HL-60 (cell line): ENCODE data around the gene ATPAF2.

ENCODE experiments used
- DNase-seq, 2 experiments: peaks; one replicate each; pipeline ENCODE4 v3.0.0-alpha.2; 2010 to 2020; ENCODE audit warnings: low read depth in 1 of 2, low spot score in 1 of 2
- H3K27ac ChIP-seq: fragments of 250-450 bp; sonication (Bioruptor Pico); replicated peaks from 2 replicates; pipeline ENCODE4 v1.5.1; 2020; ENCODE audit warnings: mild to moderate bottlenecking, moderate library complexity
- H3K27me3 ChIP-seq: fragments of 250-450 bp; sonication (Bioruptor Pico); 2 replicates; pipeline ENCODE4 v1.5.1; 2021; ENCODE audit warnings: mild to moderate bottlenecking, moderate library complexity; ENCODE audit not compliant: insufficient read depth, poor library complexity, severe bottlenecking
- H3K4me3 ChIP-seq: replicated peaks from 2 replicates; pipeline ENCODE4 v1.5.1; 2011; ENCODE audit warnings: mild to moderate bottlenecking, control low read depth, low read length; ENCODE audit not compliant: insufficient read depth
- CTCF ChIP-seq: IDR thresholded peaks from one replicate; pipeline ENCODE4 v1.5.1; 2011; ENCODE audit warnings: low read length, control low read depth, inconsistent platforms; ENCODE audit not compliant: insufficient read depth
- GABPA ChIP-seq: IDR thresholded peaks from 2 replicates; pipeline ENCODE4 v1.6.1; 2012; ENCODE audit warnings: low read depth
- POLR2AphosphoS5 ChIP-seq: IDR thresholded peaks from 2 replicates; pipeline ENCODE4 v1.6.1; 2012; ENCODE audit warnings: low read depth
- SPI1 ChIP-seq: IDR thresholded peaks from 2 replicates; pipeline ENCODE4 v1.6.1; 2012; ENCODE audit warnings: low read depth, mild to moderate bottlenecking, borderline replicate concordance
- TF ChIP-seq, protein P1 (sequence below): IDR thresholded peaks from 2 replicates; pipeline ENCODE4 v1.6.1; 2012; ENCODE audit warnings: low read depth; ENCODE audit not compliant: insufficient replicate concordance

Gene ATPAF2

DNA sequence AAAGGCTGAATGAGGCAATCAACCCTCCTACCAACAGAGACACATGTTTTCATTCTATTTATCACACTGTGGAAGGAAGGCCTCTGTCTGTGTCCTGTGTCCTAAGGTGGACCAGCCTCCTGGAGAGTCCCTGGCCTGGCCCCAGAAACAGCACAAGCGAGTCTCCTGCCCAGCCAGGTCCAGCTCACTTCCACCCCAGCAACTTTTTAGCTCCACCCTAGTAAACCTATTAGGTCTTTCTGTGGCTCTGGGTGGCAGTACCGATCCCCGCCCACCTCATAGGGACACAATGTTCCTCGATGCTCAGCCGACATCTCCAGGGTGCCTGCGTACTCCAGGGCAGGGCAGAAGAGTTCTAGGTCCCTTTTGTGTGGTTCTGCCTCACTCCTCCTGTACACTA lies 55.6 kb downstream of the ATPAF2 start:
- H3K27me3 ChIP-seq, result no peaks in the 10 kb centered on the region
- TF ChIP-seq SPI1 (no peak), CTCF (no peak)
- TF ChIP-seq, protein P1, sequence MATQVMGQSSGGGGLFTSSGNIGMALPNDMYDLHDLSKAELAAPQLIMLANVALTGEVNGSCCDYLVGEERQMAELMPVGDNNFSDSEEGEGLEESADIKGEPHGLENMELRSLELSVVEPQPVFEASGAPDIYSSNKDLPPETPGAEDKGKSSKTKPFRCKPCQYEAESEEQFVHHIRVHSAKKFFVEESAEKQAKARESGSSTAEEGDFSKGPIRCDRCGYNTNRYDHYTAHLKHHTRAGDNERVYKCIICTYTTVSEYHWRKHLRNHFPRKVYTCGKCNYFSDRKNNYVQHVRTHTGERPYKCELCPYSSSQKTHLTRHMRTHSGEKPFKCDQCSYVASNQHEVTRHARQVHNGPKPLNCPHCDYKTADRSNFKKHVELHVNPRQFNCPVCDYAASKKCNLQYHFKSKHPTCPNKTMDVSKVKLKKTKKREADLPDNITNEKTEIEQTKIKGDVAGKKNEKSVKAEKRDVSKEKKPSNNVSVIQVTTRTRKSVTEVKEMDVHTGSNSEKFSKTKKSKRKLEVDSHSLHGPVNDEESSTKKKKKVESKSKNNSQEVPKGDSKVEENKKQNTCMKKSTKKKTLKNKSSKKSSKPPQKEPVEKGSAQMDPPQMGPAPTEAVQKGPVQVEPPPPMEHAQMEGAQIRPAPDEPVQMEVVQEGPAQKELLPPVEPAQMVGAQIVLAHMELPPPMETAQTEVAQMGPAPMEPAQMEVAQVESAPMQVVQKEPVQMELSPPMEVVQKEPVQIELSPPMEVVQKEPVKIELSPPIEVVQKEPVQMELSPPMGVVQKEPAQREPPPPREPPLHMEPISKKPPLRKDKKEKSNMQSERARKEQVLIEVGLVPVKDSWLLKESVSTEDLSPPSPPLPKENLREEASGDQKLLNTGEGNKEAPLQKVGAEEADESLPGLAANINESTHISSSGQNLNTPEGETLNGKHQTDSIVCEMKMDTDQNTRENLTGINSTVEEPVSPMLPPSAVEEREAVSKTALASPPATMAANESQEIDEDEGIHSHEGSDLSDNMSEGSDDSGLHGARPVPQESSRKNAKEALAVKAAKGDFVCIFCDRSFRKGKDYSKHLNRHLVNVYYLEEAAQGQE, result no peak
- H3K27ac ChIP-seq, result no peak overlapping the region
- DNase-seq, result no peak
- no peak overlapping the region for H3K4me3 ChIP-seq

DNA sequence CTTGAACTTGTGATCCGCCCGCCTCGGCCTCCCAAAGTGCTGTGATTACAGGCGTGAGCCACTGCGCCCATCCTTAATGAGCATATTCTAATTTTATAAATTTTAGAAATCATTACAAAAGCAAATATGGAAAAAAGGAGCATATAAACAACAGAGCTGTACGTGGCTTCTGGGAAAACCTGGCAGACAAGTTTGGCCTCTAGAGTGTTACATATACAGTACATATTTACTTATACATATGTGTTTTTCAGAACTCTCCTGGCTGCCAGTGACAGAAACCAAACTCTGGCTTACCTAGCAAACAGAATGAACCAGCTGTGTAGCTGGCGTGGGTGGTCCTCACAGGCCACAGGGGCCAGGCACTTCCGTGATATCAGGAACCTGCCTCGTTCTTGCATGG lies 56.2 kb downstream of the ATPAF2 start:
- TF ChIP-seq POLR2AphosphoS5 (no peak), CTCF (no peak), GABPA (no peak), SPI1 (no peak)
- TF ChIP-seq, protein P1, result no peak
- Histone ChIP-seq H3K27me3 (no peaks in the 10 kb centered on the region), H3K27ac (no peak overlapping the region), H3K4me3 (no peak overlapping the region)
- DNase-seq, result no peak

GRCh38 chr17:17981330-17981729 lies 57.6 kb downstream of the ATPAF2 start:
- TF ChIP-seq, protein P1, result no peak
- TF ChIP-seq SPI1, result no peak
- no peak for TF ChIP-seq POLR2AphosphoS5
- Histone ChIP-seq H3K27me3 (no peaks in the 10 kb centered on the region), H3K27ac (no peak overlapping the region), H3K4me3 (no peak overlapping the region)
- no peak for DNase-seq

- Histone ChIP-seq H3K4me3 (no peak overlapping the region), H3K27ac (no peak overlapping the region), H3K27me3 (no peaks in the 10 kb centered on the region)
- DNase-seq, result no peak
- no peak for TF ChIP-seq CTCF
- TF ChIP-seq GABPA, result no peak
Observed at GRCh38 chr17:17979778-17980177, 59.2 kb downstream of the ATPAF2 start.
